KMS-11 (cell line): ENCODE measurements around the gene KPNA4.

Experiments
- H2AFZ ChIP-seq: fragments of 200-600 bp; sonication (generic); 2 replicates; pipeline ENCODE4 v1.6.1; 2016; ENCODE audit warnings: antibody characterized with exemption, mixed run types, low read depth
- H3K27ac ChIP-seq: fragments of 200-600 bp; sonication (generic); 2 replicates; pipeline ENCODE4 v1.6.1; 2016; ENCODE audit warnings: mild to moderate bottlenecking, mixed run types
- H3K27me3 ChIP-seq: fragments of 200-600 bp; sonication (generic); 2 replicates; pipeline ENCODE4 v1.6.1; 2017; ENCODE audit warnings: mild to moderate bottlenecking, low read depth, mixed run types, moderate library complexity; ENCODE audit not compliant: insufficient read depth
- H3K36me3 ChIP-seq: fragments of 200-600 bp; sonication (generic); 2 replicates; pipeline ENCODE4 v1.6.1; 2017; ENCODE audit warnings: mild to moderate bottlenecking, mixed run types; ENCODE audit not compliant: insufficient read depth
- H3K4me1 ChIP-seq: fragments of 200-600 bp; sonication (generic); 2 replicates; pipeline ENCODE4 v1.6.1; 2016; ENCODE audit warnings: mild to moderate bottlenecking, low read depth, mixed run types; ENCODE audit not compliant: poor library complexity, severe bottlenecking
- H3K4me2 ChIP-seq: fragments of 200-600 bp; sonication (generic); 2 replicates; pipeline ENCODE4 v1.7.0; 2016; ENCODE audit warnings: mild to moderate bottlenecking, mixed run types
- H3K4me3 ChIP-seq: fragments of 200-600 bp; sonication (generic); IDR thresholded peaks from 2 replicates; pipeline ENCODE4 v1.6.1; 2017; ENCODE audit warnings: low read depth, low read length, mixed read lengths; ENCODE audit not compliant: insufficient read depth
- H3K79me2 ChIP-seq: fragments of 200-600 bp; sonication (generic); 2 replicates; pipeline ENCODE4 v1.6.1; 2016; ENCODE audit warnings: low read depth, mixed run types; ENCODE audit not compliant: insufficient read depth
- H3K9ac ChIP-seq: fragments of 200-600 bp; sonication (generic); 2 replicates; pipeline ENCODE4 v1.6.1; 2016; ENCODE audit warnings: mild to moderate bottlenecking, mixed run types
- H4K20me1 ChIP-seq: fragments of 200-600 bp; sonication (generic); 2 replicates; pipeline ENCODE4 v1.6.1; 2016; ENCODE audit warnings: mild to moderate bottlenecking, mixed run types; ENCODE audit not compliant: insufficient read depth
- TF ChIP-seq, protein P1 (sequence below): fragments of 200-600 bp; sonication (generic); conservative IDR thresholded peaks from 2 replicates; pipeline ENCODE4 v1.6.1; 2017; ENCODE audit warnings: low read depth, mild to moderate bottlenecking, antibody characterized with exemption, low read length, moderate library complexity, mixed read lengths

Gene KPNA4

DNA sequence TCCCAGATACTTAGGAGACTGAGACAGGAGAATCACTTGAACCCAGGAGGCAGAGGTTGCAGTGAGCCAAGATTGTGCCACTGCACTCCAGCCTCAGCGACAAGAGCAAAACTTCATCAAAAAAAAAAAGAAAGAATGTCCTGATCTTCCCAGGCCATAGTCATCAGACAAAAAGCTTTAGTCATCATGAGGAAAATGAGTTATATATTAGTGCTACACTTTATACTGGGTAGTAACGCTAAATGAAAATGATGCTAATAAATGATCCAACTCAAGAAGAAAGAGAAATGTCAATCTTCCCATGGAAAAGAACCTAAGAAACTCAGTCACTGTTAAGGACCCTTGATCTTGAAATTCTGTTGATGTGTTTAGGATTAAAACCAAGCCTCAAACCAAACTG lies 89.5 kb downstream of the KPNA4 start:
- Histone ChIP-seq H3K27ac (no peak overlapping the region), H3K27me3 (no peaks in the 10 kb centered on the region), H4K20me1 (no peaks in the 10 kb centered on the region), H3K4me1 (no peaks in the 10 kb centered on the region), H3K4me3 (no peak overlapping the region), H3K9ac (no peak overlapping the region), H2AFZ (no peak overlapping the region), H3K4me2 (no peak overlapping the region), H3K79me2 (no peaks in the 10 kb centered on the region), H3K36me3 (no peaks in the 10 kb centered on the region)
- TF ChIP-seq, protein P1, sequence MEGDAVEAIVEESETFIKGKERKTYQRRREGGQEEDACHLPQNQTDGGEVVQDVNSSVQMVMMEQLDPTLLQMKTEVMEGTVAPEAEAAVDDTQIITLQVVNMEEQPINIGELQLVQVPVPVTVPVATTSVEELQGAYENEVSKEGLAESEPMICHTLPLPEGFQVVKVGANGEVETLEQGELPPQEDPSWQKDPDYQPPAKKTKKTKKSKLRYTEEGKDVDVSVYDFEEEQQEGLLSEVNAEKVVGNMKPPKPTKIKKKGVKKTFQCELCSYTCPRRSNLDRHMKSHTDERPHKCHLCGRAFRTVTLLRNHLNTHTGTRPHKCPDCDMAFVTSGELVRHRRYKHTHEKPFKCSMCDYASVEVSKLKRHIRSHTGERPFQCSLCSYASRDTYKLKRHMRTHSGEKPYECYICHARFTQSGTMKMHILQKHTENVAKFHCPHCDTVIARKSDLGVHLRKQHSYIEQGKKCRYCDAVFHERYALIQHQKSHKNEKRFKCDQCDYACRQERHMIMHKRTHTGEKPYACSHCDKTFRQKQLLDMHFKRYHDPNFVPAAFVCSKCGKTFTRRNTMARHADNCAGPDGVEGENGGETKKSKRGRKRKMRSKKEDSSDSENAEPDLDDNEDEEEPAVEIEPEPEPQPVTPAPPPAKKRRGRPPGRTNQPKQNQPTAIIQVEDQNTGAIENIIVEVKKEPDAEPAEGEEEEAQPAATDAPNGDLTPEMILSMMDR: no peak

DNA sequence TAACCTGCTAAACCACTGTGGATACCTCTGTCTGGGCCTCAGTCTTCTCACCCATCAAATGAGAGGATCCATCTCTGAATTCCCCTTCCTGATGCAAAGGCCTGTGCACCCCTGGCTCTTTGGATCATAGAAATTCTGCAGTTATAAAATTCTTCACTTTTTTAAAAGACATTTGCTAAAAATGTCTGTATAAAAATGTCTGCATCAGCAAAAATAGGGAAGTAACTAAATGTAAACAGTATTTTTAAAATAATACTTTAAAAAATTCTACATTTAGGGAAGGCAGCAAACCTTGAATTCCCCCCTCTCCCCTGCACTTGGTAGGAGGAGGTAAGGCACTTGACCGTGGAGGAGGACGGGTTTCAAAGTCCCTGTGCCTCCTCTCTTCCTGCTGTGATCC lies 90.2 kb downstream of the KPNA4 start:
- H3K36me3 ChIP-seq: no peaks in the 10 kb centered on the region
- no peaks in the 10 kb centered on the region for H3K27me3 ChIP-seq
- no peak overlapping the region for H3K4me2 ChIP-seq
- H3K79me2 ChIP-seq: no peaks in the 10 kb centered on the region
- H3K9ac ChIP-seq: no peak overlapping the region
- TF ChIP-seq, protein P1: no peak
- H3K4me1 ChIP-seq: no peaks in the 10 kb centered on the region
- H4K20me1 ChIP-seq: no peaks in the 10 kb centered on the region
- no peak overlapping the region for H3K27ac ChIP-seq
- H3K4me3 ChIP-seq: no peak overlapping the region
- H2AFZ ChIP-seq: no peak overlapping the region

DNA sequence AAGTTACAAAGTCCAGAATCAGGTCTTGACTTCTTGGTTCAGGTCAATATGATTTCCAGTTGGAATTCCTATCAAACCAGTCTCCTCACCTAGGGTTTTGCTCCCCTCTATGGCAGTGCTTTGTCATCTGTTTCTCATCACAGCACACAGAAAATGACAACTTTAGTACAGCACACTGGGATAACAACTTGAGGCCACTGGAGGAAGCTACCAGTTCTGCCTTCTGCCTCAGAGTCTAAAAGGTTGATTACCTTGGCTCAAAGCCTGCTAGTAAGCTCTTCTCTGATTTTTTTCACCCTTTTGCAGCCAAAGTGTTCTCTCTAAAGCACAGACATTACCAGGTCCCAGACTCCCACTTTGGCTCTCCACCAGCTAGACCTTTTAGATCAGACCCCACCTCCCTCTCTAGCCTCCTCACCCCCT lies 90.9 kb downstream of the KPNA4 start:
- TF ChIP-seq, protein P1: no peak
- Histone ChIP-seq H3K27me3 (no peaks in the 10 kb centered on the region), H3K4me1 (no peaks in the 10 kb centered on the region), H3K4me2 (no peak overlapping the region), H3K4me3 (no peak overlapping the region), H2AFZ (no peak overlapping the region), H4K20me1 (no peaks in the 10 kb centered on the region), H3K79me2 (no peaks in the 10 kb centered on the region), H3K9ac (no peak overlapping the region), H3K27ac (no peak overlapping the region), H3K36me3 (no peaks in the 10 kb centered on the region)

GRCh38 chr3:160473978-160474377 lies 91.4 kb downstream of the KPNA4 start:
- Histone ChIP-seq H3K4me1 (no peaks in the 10 kb centered on the region), H3K27ac (no peak overlapping the region), H3K27me3 (no peaks in the 10 kb centered on the region), H3K4me2 (no peak overlapping the region), H4K20me1 (no peaks in the 10 kb centered on the region), H2AFZ (no peak overlapping the region), H3K36me3 (no peaks in the 10 kb centered on the region), H3K79me2 (no peaks in the 10 kb centered on the region), H3K9ac (no peak overlapping the region), H3K4me3 (no peak overlapping the region)
- TF ChIP-seq, protein P1: no peak
